ENCODE results near the gene ADAMTS6. TPM values are rescaled to one million over a fixed set of nuclear protein-coding genes. Genes with fewer than 3 reads are reported as not detected.

ADAMTS6 gene
- total and polyA plus RNA-seq, 2 experiments from 2014 or later: 0.78 to 2.0 TPM

- Mint-ChIP-seq H3K4me3 (no peak overlapping the region), H3K36me3 (ENCODE audit: low read depth) (peaks cover 12% of the 10 kb centered on the region; the same call in 2 of the 3 replicates), H3K4me1 (peaks cover 4% of the 10 kb centered on the region; the same call in 2 of the 3 replicates), H3K27me3 (ENCODE audit: insufficient read depth, low read depth, poor library complexity) (no peaks in the 10 kb centered on the region), H3K27ac (no peak overlapping the region), H3K9me3 (peaks cover 11% of the 10 kb centered on the region; the same call in 2 of the 3 replicates)
- no peak for ATAC-seq
- no peak overlapping the region for H3K27ac ChIP-seq (ENCODE audit: low read depth)
- H3K36me3 ChIP-seq (ENCODE audit: insufficient read depth): no peaks in the 10 kb centered on the region
- no peaks in the 10 kb centered on the region for H3F3A ChIP-seq (replicated peaks; ENCODE audit: low read depth)
- H3K4me2 ChIP-seq: no peak overlapping the region
- H3K27me3 ChIP-seq (ENCODE audit: insufficient read depth): no peaks in the 10 kb centered on the region
- no peak for DNase-seq (ENCODE audit: low spot score)
- no peaks in the 10 kb centered on the region for H3K79me2 ChIP-seq (replicated peaks; ENCODE audit: insufficient read depth)
- H4K20me1 ChIP-seq (replicated peaks; ENCODE audit: insufficient read depth): no peaks in the 10 kb centered on the region
- H3K4me3 ChIP-seq: no peak overlapping the region
- no peaks in the 10 kb centered on the region for H3K4me1 ChIP-seq (ENCODE audit: insufficient read depth)
- H2AFZ ChIP-seq: no peak overlapping the region
- no peak for TF ChIP-seq EZH2 (IDR thresholded peaks at IDR 0.05; ENCODE audit: low read depth, unreplicated experiment)
- TF ChIP-seq EZH2phosphoT487 (IDR thresholded peaks at IDR 0.05; ENCODE audit: unreplicated experiment): no peak
- no peak for TF ChIP-seq STAT1 (IDR thresholded peaks at IDR 0.05; ENCODE audit: unreplicated experiment)
- no peak for TF ChIP-seq ZNF462 (CRISPR knock-in tag; IDR thresholded peaks at IDR 0.05)
- TF ChIP-seq ETS1 (IDR thresholded peaks at IDR 0.05): no peak
- TF ChIP-seq ZNF114 (CRISPR knock-in tag; IDR thresholded peaks at IDR 0.05): no peak
- TF ChIP-seq POLR2AphosphoS5 (IDR thresholded peaks at IDR 0.05; ENCODE audit: low read depth): no peak
- TF ChIP-seq REST (IDR thresholded peaks at IDR 0.05; ENCODE audit: unreplicated experiment): no peak
- TF ChIP-seq ZNF331 (CRISPR knock-in tag; IDR thresholded peaks at IDR 0.05; ENCODE audit: low read depth): no peak
- TF ChIP-seq JUNB (IDR thresholded peaks at IDR 0.05; ENCODE audit: unreplicated experiment): no peak
- no peak for TF ChIP-seq CTCF (conservative IDR thresholded peaks at IDR 0.05; ENCODE audit: low read depth in 2 of 2)
- TF ChIP-seq NANOG (IDR thresholded peaks at IDR 0.05; ENCODE audit: borderline replicate concordance): no peak
- TF ChIP-seq CREB1 (CRISPR knock-in tag; IDR thresholded peaks at IDR 0.05; ENCODE audit: low read depth): no peak
- no peaks in the 10 kb centered on the region for H3K9me2 ChIP-seq (ENCODE audit: insufficient read depth)
Measured at GRCh38 chr5:65341835-65342234, 139.9 kb downstream of the ADAMTS6 start.

Measured in GM23338 (cell line).